HCT116 (cell line): Measurements from ENCODE around the gene PRDM2.

Experiments
- CTCF ChIP-seq, 3 experiments: fragments of 200-600 bp in 1 of 3; sonication (generic) in 1 of 3; IDR thresholded peaks in 2 of 3; conservative IDR thresholded peaks in 1 of 3; 2 replicates each; pipeline ENCODE4 v1.5.1; 2012 to 2017; ENCODE audit warnings: low read depth in 2 of 3, low read length in 2 of 3, antibody characterized with exemption in 1 of 3, borderline replicate concordance in 1 of 3, control low read depth in 1 of 3, mild to moderate bottlenecking in 1 of 3, mixed read lengths in 1 of 3, mixed run types in 1 of 3, moderate library complexity in 1 of 3; ENCODE audit not compliant: insufficient read depth in 1 of 3
- ELF1 ChIP-seq: IDR thresholded peaks from 2 replicates; pipeline ENCODE4 v1.6.1; 2012; ENCODE audit warnings: low read depth, borderline replicate concordance
- EZH2 ChIP-seq: fragments of 200-600 bp; sonication (generic); IDR thresholded peaks from 2 replicates; pipeline ENCODE4 v1.6.1; 2017; ENCODE audit warnings: antibody characterized with exemption, mixed run types
- EZH2phosphoT487 ChIP-seq: fragments of 200-600 bp; IDR thresholded peaks from 2 replicates; pipeline ENCODE4 v1.6.1; 2018; ENCODE audit warnings: antibody characterized with exemption, borderline replicate concordance
- JUND ChIP-seq: IDR thresholded peaks from 2 replicates; pipeline ENCODE4 v1.6.1; 2012
- POLR2A ChIP-seq: IDR thresholded peaks from 2 replicates; pipeline ENCODE4 v1.7.0; 2011; ENCODE audit warnings: borderline replicate concordance; ENCODE audit not compliant: insufficient read depth, insufficient read length; ENCODE audit errors: extremely low read depth
- POLR2AphosphoS5 ChIP-seq: IDR thresholded peaks from 2 replicates; pipeline ENCODE4 v1.6.1; 2011; ENCODE audit warnings: mild to moderate bottlenecking, low read depth, low read length, moderate library complexity
- SIN3A ChIP-seq: IDR thresholded peaks from 2 replicates; pipeline ENCODE4 v1.6.1; 2012; ENCODE audit warnings: low read depth
- YY1 ChIP-seq: IDR thresholded peaks from 2 replicates; pipeline ENCODE4 v1.6.1; 2011; ENCODE audit warnings: low read length, low read depth, moderate library complexity, mild to moderate bottlenecking; ENCODE audit not compliant: insufficient replicate concordance; ENCODE audit errors: extremely low read depth
- ZNF274 ChIP-seq: fragments of 200-500 bp; sonication (Bioruptor generic); IDR thresholded peaks from 2 replicates; pipeline ENCODE4 v1.6.1; 2014; ENCODE audit warnings: mild to moderate bottlenecking, low read depth, low read length, inconsistent platforms
- TF ChIP-seq, protein P1 (sequence below): IDR thresholded peaks from 2 replicates; pipeline ENCODE4 v1.6.1; 2012

DNA sequence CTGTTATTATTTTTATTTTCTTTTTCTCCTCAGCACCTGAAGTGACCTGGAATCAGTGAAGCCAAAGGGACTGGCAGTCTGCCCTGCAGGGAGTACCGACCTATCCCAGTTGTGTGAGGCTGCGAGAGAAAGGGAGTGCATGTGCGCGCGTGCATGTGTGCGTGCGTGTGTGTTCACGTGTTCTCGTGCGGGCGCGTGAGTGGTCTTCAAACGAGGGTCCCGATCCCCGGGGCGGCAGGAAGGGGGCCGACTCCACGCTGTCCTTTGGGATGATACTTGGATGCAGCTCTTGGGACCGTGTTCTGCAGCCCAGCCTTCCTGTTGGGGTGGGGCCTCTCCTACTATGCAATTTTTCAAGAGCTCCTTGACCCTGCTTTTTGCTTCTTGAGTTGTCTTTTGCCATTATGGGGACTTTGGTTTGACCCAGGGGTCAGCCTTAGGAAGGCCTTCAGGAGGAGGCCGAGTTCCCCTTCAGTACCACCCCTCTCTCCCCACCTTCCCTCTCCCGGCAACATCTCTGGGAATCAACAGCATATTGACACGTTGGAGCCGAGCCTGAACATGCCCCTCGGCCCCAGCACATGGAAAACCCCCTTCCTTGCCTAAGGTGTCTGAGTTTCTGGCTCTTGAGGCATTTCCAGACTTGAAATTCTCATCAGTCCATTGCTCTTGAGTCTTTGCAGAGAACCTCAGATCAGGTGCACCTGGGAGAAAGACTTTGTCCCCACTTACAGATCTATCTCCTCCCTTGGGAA, 123.3 kb downstream of the PRDM2 start:
- no peak for TF ChIP-seq YY1
- no peak for TF ChIP-seq POLR2AphosphoS5
- TF ChIP-seq EZH2 = no peak
- no peak for TF ChIP-seq ELF1
- no peak for TF ChIP-seq ZNF274
- no peak for TF ChIP-seq POLR2A
- no peak for TF ChIP-seq JUND
- TF ChIP-seq, protein P1, sequence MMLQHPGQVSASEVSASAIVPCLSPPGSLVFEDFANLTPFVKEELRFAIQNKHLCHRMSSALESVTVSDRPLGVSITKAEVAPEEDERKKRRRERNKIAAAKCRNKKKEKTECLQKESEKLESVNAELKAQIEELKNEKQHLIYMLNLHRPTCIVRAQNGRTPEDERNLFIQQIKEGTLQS = no peak
- TF ChIP-seq CTCF (IDR thresholded peaks at IDR 0.05 in 2 of 3, conservative IDR thresholded peaks at IDR 0.05 in 1 of 3; ENCODE audit: borderline replicate concordance in 1 of 3, insufficient read depth in 1 of 3, low read depth in 2 of 3, low read length in 2 of 3) = no peak
- no peak for TF ChIP-seq EZH2phosphoT487
- no peak for TF ChIP-seq SIN3A
